C4-2B (cell line): ENCODE data around the gene SEMG1.

ENCODE experiments used
- CTCF ChIP-seq: fragments of 450-650 bp; conservative IDR thresholded peaks from 2 replicates; pipeline ENCODE4 v1.5.1; 2017; ENCODE audit warnings: mild to moderate bottlenecking
- ZFX ChIP-seq: fragments of 450-650 bp; IDR thresholded peaks from 2 replicates; pipeline ENCODE4 v1.6.1; 2017

GRCh38 chr20:45218636-45219035, 11.8 kb downstream of the SEMG1 start:
- no peak; the same call in 1 of the 2 replicates for TF ChIP-seq CTCF
- TF ChIP-seq ZFX, result no peak
